ENCODE data around the gene CDT1.
A peak's percentile ranks its signal among the peaks of the same experiment; 100 is the strongest.

The CDT1 gene

DNA sequence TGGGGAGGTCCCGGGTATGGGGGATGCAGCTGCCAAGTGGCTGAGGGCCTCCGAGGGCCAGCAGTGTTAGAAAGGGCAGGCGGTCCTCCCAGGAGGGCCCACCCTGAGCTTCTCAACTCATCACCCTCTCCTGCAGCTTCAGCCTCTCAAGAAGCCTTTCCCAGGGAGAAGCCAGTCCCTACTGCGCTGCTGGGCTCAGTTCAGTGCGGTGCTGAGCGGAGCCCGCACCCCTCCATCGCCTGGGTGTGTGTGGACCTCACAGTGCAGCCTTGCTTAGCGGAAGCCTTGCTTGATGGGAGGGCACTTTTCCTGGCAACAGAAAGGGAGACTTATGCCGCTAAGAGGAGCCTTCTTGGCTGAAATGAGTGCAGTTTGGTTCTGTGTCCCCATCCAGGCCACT lies 11.6 kb downstream of the CDT1 start:
- ChIA-PET POLR2A (no interaction called here), CTCF (interaction anchor here (0.9 to 4.3 kb wide), 5 partner anchors 15 to 401 kb away, joined by 3 to 20 read pairs (median 4); partner anchors contain the start of genes GALNS and TRAPPC2L)
- H3K4me3 ChIP-seq (ENCODE audit: low read depth, low read length), result no peak overlapping the region
- no peak for TF ChIP-seq CTCF (IDR thresholded peaks at IDR 0.05; ENCODE audit: insufficient read depth, low read length, missing control alignments)
- no peak for DNase-seq (ENCODE audit: low read depth, low spot score)

- DNase-seq (ENCODE audit: low read depth, low spot score), result no peak
- ChIA-PET POLR2A (no interaction called here), CTCF (interaction anchor here (0.5 to 4.3 kb wide), 7 partner anchors 15 to 400 kb away, joined by 3 to 20 read pairs (median 4); partner anchors contain the start of genes GALNS and TRAPPC2L)
- peak; percentile 75 for TF ChIP-seq CTCF (IDR thresholded peaks at IDR 0.05; ENCODE audit: insufficient read depth, low read length, missing control alignments)
- H3K4me3 ChIP-seq (ENCODE audit: low read depth, low read length), result no peak overlapping the region
Observed at GRCh38 chr16:88815901-88816589, 12.5 kb downstream of the CDT1 start.

GRCh38 chr16:88816736-88817535 lies 13.3 kb downstream of the CDT1 start:
- POLR2A ChIA-PET, result no interaction called here

DNA sequence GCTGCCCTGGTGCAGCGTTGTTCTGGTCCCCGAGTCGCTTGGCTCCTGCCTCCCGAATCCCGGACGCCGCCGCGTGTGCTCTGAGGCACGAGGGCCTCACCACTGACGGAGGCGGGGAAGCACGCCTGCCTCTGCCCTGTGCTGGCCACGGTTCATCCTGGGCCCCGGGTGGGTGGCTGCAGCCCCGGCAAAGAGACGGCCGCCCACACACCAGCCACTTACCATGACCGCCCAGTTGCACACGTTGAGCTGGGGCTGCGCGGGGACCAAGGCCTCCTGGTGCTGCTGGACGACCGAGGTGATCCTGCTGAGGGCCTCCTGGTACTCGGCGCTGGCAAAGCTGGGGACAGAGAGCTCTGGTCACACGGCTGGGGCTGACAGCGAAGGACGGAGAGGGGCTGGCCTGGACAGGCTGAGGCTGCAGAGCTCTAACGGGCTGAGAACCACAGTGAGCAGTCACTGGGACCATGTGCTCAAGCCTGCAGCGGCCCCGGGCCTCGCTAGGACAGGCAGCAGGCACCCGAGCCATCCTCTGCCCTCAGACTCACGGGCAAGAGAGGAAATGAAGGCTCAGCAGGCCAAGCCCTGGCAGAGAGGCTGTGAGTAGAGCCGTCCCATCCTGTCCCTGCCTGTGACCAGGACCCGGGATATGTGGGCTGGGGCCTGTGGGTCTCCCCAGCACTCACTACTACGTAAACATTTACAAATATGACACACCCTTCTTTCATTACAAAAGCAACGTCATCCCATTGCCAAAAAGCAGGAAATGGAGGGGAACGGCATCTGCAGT lies 14.4 kb downstream of the CDT1 start:
- no peak for TF ChIP-seq CTCF (IDR thresholded peaks at IDR 0.05; ENCODE audit: insufficient read depth, low read length, missing control alignments)
- DNase-seq (ENCODE audit: low read depth, low spot score), result no peak
- no peak overlapping the region for H3K4me3 ChIP-seq (ENCODE audit: low read depth, low read length)
- POLR2A ChIA-PET, result no interaction called here
- CTCF ChIA-PET, result interaction anchor here (0.8 to 4.3 kb wide), 5 partner anchors 8 to 398 kb away, joined by 3 to 20 read pairs (median 4); partner anchors contain the start of genes GALNS and TRAPPC2L

More at GRCh38 chr16:88816736-88817535, 13.3 kb downstream of the CDT1 start:
- no peak for TF ChIP-seq CTCF (IDR thresholded peaks at IDR 0.05; ENCODE audit: insufficient read depth, low read length, missing control alignments)
- H3K4me3 ChIP-seq (ENCODE audit: low read depth, low read length), result no peak overlapping the region
- CTCF ChIA-PET, result interaction anchor here (1.1 to 4.3 kb wide), 2 partner anchors 41 to 350 kb away, joined by 4 to 20 read pairs; partner anchors contain the start of genes GALNS and TRAPPC2L
- DNase-seq (ENCODE audit: low read depth, low spot score), result no peak

GRCh38 chr16:88818575-88818874 lies 14.9 kb downstream of the CDT1 start:
- no peak for TF ChIP-seq CTCF (IDR thresholded peaks at IDR 0.05; ENCODE audit: insufficient read depth, low read length, missing control alignments)
- ChIA-PET CTCF (interaction anchor here (0.8 to 4.3 kb wide), 5 partner anchors 9 to 398 kb away, joined by 3 to 20 read pairs (median 4); partner anchors contain the start of genes GALNS and TRAPPC2L), POLR2A (no interaction called here)
- H3K4me3 ChIP-seq (ENCODE audit: low read depth, low read length), result no peak overlapping the region
- no peak for DNase-seq (ENCODE audit: low read depth, low spot score)

All from AG04449 (cell line).